Aortic smooth muscle cell (primary cell): ENCODE data around the gene SGCA. TPM values are rescaled to one million over a fixed set of nuclear protein-coding genes. Genes with fewer than 3 reads are reported as not detected.

Experiments used
- total RNA-seq: library from RNA; depleted of rRNA; stranded (reverse); fragments of >200 nt; gene quantifications from 2 replicates; pipeline ENCODE4 v1.2.3, GENCODE V29; 2014

SGCA gene
- total RNA-seq = 11.2 and 14.0 TPM in 2 replicates

DNA sequence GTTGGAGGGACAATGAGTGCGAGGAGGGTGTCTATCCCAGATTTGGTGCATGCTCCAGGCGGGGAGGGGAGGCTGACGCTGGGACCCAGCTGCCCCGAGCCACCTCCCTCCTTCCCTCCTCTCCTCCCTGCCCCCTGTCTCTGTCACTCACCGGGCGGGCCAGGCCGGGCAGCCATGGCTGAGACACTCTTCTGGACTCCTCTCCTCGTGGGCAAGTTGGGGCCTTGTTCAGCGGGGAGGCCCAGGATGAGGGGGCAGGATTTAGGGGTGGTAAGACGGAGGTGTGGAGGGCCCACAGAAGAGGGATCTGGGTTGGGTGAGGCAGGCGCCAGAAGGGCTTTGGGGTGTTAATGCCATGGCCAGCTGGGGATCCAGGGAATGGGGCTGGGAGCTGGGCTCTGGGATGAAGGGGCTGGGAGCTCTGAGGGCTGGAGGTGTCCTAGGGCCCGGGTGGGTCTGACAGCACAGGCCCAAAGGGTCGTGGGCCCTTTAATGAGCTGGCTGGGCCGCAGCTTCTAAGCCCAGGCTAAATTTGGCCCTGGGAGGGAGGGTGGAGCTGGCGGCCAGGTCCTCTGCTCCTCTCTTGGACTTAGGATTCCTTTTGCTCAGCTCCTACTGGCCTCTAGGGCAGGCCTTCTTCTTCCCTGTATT, at the start of gene SGCA:
SGCA (plus strand) TSS at position 139 of the 651 bp plus-strand sequence; CDS start at position 175, 36 bp downstream.

DNA sequence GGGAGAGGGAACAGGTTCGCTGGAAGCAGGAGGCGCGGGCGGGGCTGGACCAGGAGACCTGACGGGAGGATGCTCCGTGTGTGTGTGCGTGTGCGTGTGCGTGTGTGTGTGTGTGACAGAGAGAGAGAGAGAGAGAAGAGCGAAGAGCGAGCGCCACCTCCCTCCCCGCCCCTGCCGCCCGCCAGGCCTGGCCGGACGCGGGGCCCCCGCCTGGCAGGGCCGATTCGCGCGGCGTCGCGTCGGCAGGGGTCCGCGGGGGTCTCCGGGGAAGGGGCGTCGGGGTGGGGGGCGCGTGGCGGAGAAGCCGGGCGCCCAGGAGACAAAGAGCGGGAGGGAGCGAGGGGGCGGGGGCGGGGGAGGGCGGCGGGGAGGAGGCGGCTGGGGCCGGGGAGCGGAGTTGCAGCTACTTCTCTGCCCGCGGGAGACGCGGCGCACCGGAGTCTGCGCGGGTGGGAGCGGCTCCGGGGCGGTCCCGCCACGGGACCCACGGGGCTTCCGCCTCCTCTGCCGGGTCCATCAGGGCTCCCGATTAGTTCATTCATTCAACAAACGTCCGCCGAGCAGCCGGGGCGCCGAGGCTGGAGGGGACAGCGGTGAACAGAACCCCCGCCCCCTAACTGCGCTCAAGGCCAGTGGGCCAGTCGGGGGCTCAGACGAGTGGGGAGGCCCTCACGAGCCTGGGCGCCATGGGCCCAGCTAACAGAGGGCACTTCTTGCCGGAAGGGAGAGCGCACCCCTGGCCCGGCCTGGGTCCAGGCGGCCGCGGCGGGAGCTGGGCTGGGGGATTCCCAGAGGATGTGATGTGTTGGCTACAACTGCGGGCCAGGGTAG, 35.9 kb upstream of the SGCA start, which contains the start of gene SAMD14:
SAMD14 (minus strand) TSS at position 433 of the 831 bp plus-strand sequence. CDS start 5,201 bp downstream, outside the sequence.

DNA sequence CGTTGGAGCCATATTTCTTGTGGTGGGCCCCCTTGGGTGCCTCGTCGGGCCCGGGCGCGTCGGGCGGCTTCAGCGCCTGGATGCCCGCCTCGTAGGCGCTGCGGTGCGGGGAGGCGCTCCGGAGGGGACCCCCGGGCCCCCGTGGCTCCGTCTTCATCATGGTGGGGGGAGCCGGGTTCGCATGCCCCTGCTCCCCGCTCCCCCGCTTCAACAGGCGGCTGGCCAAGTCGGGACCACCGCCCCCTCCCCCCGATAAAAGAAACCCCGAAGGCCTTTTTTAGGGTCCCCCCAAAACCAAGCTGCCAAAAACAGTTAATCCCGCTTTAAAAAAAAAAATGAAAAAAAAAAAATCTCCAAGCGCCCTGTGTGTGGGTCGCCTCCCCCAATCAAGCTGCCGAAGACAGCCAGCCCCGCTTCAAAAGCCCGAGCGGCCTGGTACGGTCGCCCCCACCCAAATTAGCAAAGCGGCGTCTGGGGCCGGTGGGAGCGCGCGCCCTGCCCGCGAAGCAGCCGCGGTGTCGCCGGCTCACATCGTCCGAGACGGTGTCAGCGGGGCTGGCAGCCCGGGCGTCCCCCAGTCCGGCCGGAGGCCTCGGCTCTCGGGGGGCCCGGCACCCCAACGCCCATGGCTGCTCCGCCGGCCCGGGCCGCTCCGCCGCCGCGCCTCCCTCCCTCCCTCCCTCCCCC, 15.3 kb upstream of the SGCA start, which contains the start of gene PPP1R9B:
PPP1R9B (minus strand) TSS at position 324 of the 687 bp plus-strand sequence; CDS start at position 160, 164 bp downstream.

GRCh38 chr17:50201276-50201854, 35.6 kb downstream of the SGCA start, which contains the start of gene COL1A1:
TSS of gene COL1A1 (minus strand) at chr17:50201631. CDS start at chr17:50201513, 118 bp downstream.

Other genes with a start within 250 kb of the SGCA start
- not detected in 2 replicates for gene DLX4, start 196.8 kb upstream of the SGCA start, total RNA-seq
- 0.26 and 0.56 TPM in 2 replicates for gene DLX3, start 170.8 kb upstream of the SGCA start, total RNA-seq
- gene ITGA3, start 109.9 kb upstream of the SGCA start, total RNA-seq = 370 and 392 TPM in 2 replicates
- gene PDK2, start 70.7 kb upstream of the SGCA start, total RNA-seq = 24.6 and 25.9 TPM in 2 replicates
- 0.53 and 1.3 TPM in 2 replicates for gene SAMD14, start 35.8 kb upstream of the SGCA start, total RNA-seq
- gene PPP1R9B, start 15.3 kb upstream of the SGCA start, total RNA-seq = 52.9 and 55.1 TPM in 2 replicates
- gene COL1A1, start 35.6 kb downstream of the SGCA start, total RNA-seq = 275 and 507 TPM in 2 replicates
- not detected in 2 replicates for gene TMEM92, start 108.5 kb downstream of the SGCA start, total RNA-seq
- gene XYLT2, start 180.1 kb downstream of the SGCA start, total RNA-seq = 48.9 and 61.4 TPM in 2 replicates
- 58.3 and 65.5 TPM in 2 replicates for gene MRPL27, start 207.2 kb downstream of the SGCA start, total RNA-seq
- 5.0 and 9.2 TPM in 2 replicates for gene EME1, start 207.2 kb downstream of the SGCA start, total RNA-seq
- gene LRRC59, start 231.5 kb downstream of the SGCA start, total RNA-seq = 133 and 169 TPM in 2 replicates